Neuronal stem cell (in vitro differentiated cells): ENCODE results near the gene KHSRP.

ENCODE experiments used
- DNase-seq: peaks from one replicate; pipeline ENCODE4 v3.0.0-alpha.2; 2013; ENCODE audit warnings: low spot score
- H2AFZ ChIP-seq: one replicate; pipeline ENCODE4 v1.6.1; 2013; ENCODE audit warnings: mild to moderate bottlenecking, low read length, inconsistent platforms
- H2AK5ac ChIP-seq: 2 replicates; pipeline ENCODE4 v1.6.1; 2013; ENCODE audit warnings: low read depth, mild to moderate bottlenecking, inconsistent platforms, low read length, moderate library complexity, mixed read lengths
- H2BK120ac ChIP-seq: 2 replicates; pipeline ENCODE4 v1.6.1; 2013; ENCODE audit warnings: low read depth, mild to moderate bottlenecking, inconsistent platforms, low read length, moderate library complexity, mixed read lengths
- H2BK12ac ChIP-seq: one replicate; pipeline ENCODE4 v1.6.1; 2013; ENCODE audit warnings: low read length, inconsistent platforms
- H2BK15ac ChIP-seq: 2 replicates; pipeline ENCODE4 v1.6.1; 2013; ENCODE audit warnings: mild to moderate bottlenecking, low read length, inconsistent platforms, mixed read lengths
- H2BK5ac ChIP-seq: one replicate; pipeline ENCODE4 v1.6.1; 2013; ENCODE audit warnings: inconsistent platforms, mild to moderate bottlenecking, low read length, moderate library complexity
- H3K14ac ChIP-seq: one replicate; pipeline ENCODE4 v1.6.1; 2013; ENCODE audit warnings: low read length, inconsistent platforms
- H3K18ac ChIP-seq: 2 replicates; pipeline ENCODE4 v1.6.1; 2013; ENCODE audit warnings: low read length, inconsistent platforms
- H3K23ac ChIP-seq: 2 replicates; pipeline ENCODE4 v1.6.1; 2013; ENCODE audit warnings: low read depth, mild to moderate bottlenecking, mixed read lengths, low read length, inconsistent platforms; ENCODE audit not compliant: poor library complexity
- H3K27ac ChIP-seq: replicated peaks from 3 replicates; pipeline ENCODE4 v1.5.1; 2013; ENCODE audit warnings: low read length, inconsistent platforms
- H3K27me3 ChIP-seq, 3 experiments: 2 replicates each; pipeline ENCODE4 v1.6.1; 2013; ENCODE audit warnings: low read length in 3 of 3, mild to moderate bottlenecking in 2 of 3, inconsistent platforms in 1 of 3, low read depth in 1 of 3, mixed read lengths in 1 of 3, moderate library complexity in 1 of 3; ENCODE audit not compliant: control insufficient read depth in 3 of 3, insufficient read depth in 3 of 3
- H3K36me3 ChIP-seq, 2 donors: replicated peaks in 1 of 2; 2 replicates each; pipeline ENCODE4 v1.6.1; 2013; ENCODE audit warnings: low read length in 2 of 2; ENCODE audit not compliant: control insufficient read depth in 2 of 2, insufficient read depth in 2 of 2
- H3K4ac ChIP-seq: 2 replicates; pipeline ENCODE4 v1.6.1; 2013; ENCODE audit warnings: inconsistent platforms, mild to moderate bottlenecking, low read length, moderate library complexity
- H3K4me1 ChIP-seq, 2 donors: 1 replicate in 1 of 2; 2 replicates in 1 of 2; pipeline ENCODE4 v1.6.1; 2013; ENCODE audit warnings: low read length in 2 of 2, low read depth in 1 of 2; ENCODE audit not compliant: control insufficient read depth in 2 of 2, insufficient read depth in 1 of 2
- H3K4me2 ChIP-seq: one replicate; pipeline ENCODE4 v1.6.1; 2013; ENCODE audit warnings: mild to moderate bottlenecking, low read length, inconsistent platforms; ENCODE audit not compliant: insufficient read depth, poor library complexity, severe bottlenecking
- H3K4me3 ChIP-seq, 2 donors: 2 replicates each; pipeline ENCODE4 v1.5.1; 2013; ENCODE audit warnings: low read length in 2 of 2, mild to moderate bottlenecking in 2 of 2, inconsistent platforms in 1 of 2, moderate library complexity in 1 of 2
- H3K79me1 ChIP-seq: one replicate; pipeline ENCODE4 v1.6.1; 2013; ENCODE audit warnings: low read depth, mild to moderate bottlenecking, inconsistent platforms, low read length, moderate library complexity
- H3K9ac ChIP-seq: one replicate; pipeline ENCODE4 v1.6.1; 2013; ENCODE audit warnings: mild to moderate bottlenecking, low read depth, low read length, inconsistent platforms; ENCODE audit not compliant: poor library complexity
- H3K9me3 ChIP-seq, 2 donors: replicated peaks in 1 of 2; 2 replicates each; pipeline versions ENCODE3 to v1.6.1; 2013; ENCODE audit warnings: low read length in 2 of 2, mild to moderate bottlenecking in 2 of 2, inconsistent platforms in 1 of 2, low read depth in 1 of 2, mixed read lengths in 1 of 2, moderate library complexity in 1 of 2; ENCODE audit not compliant: control insufficient read depth in 2 of 2, insufficient read depth in 1 of 2
- H4K8ac ChIP-seq: one replicate; pipeline ENCODE4 v1.6.1; 2013; ENCODE audit warnings: low read depth, mild to moderate bottlenecking, inconsistent platforms, low read length, moderate library complexity
- H4K91ac ChIP-seq: one replicate; pipeline ENCODE4 v1.6.1; 2013; ENCODE audit warnings: low read length, low read depth, mild to moderate bottlenecking, inconsistent platforms; ENCODE audit not compliant: poor library complexity
- WGBS, 2 donors: extraction: QIAGEN DNeasy Blood & Tissue Kit; methylation state at CpG; one replicate each; pipeline ENCODE4 v1.1.7; 2013; ENCODE audit warnings: missing lambda C conversion rate in 2 of 2, mixed read lengths in 1 of 2; ENCODE audit not compliant: insufficient read length in 2 of 2, insufficient replicate concordance in 1 of 2; ENCODE audit errors: extremely low coverage in 2 of 2; 5-methylcytosine and 5-hydroxymethylcytosine counted together
- small RNA-seq: library from polyadenylated mRNA; stranded (forward); fragments of <200 nt; extraction: miRNeasy Mini kit (QIAGEN cat#:217004); gene quantifications from one replicate; pipeline ENCODE3, GENCODE V24; 2013; ENCODE audit not compliant: insufficient read depth

Gene KHSRP

GRCh38 chr19:6364353-6364752 is 60.3 kb downstream of the KHSRP start:
- DNase-seq: no peak
- peaks cover 25 to 57% of the 10 kb centered on the region in 2 donors for H3K36me3 ChIP-seq
- no peak overlapping the region for H3K18ac ChIP-seq
- no peak overlapping the region for H2BK12ac ChIP-seq
- H3K4me2 ChIP-seq: no peak overlapping the region
- H2BK15ac ChIP-seq: no peak overlapping the region
- peak overlapping the region; percentile 3 for H3K9ac ChIP-seq
- no peak overlapping the region for H2BK5ac ChIP-seq
- H2AFZ ChIP-seq: no peak overlapping the region
- no peak overlapping the region for H3K4ac ChIP-seq
- no peak overlapping the region for H3K27ac ChIP-seq
- no CpG with 5 or more reads among the region's 21 CpGs for WGBS, 2 donors
- H3K4me1 ChIP-seq: peaks cover 3 to 5% of the 10 kb centered on the region in 2 donors
- no peaks in the 10 kb centered on the region for H3K27me3 ChIP-seq
- no peak overlapping the region for H4K91ac ChIP-seq
- H4K8ac ChIP-seq: no peak overlapping the region
- H3K79me1 ChIP-seq: peaks cover 4% of the 10 kb centered on the region
- H2AK5ac ChIP-seq: no peak overlapping the region
- no peaks in the 10 kb centered on the region for H3K9me3 ChIP-seq
- no peak overlapping the region for H3K23ac ChIP-seq
- no peak overlapping the region for H2BK120ac ChIP-seq
- H3K14ac ChIP-seq: no peak overlapping the region
- H3K4me3 ChIP-seq: peak overlapping the region in 1 of 2 donors; percentile 54

Small RNA genes lying within 50 kb of the gene (small RNA-seq; reads per million reads assigned to genes)
- gene MIR6790 (1.6 reads per million), gene MIR6885 (1.2 reads per million)
